Esophagus squamous epithelium (tissue), 5 donors: Measurements from ENCODE around the gene ATRN. TPM values are rescaled to one million over a fixed set of nuclear protein-coding genes. Genes with fewer than 3 reads are reported as not detected.
A peak's percentile ranks its signal among the peaks of the same experiment; 100 is the strongest.

Experiments used
- DNase-seq: peaks from one replicate; lab custom pipeline; 2025; lab: John Stamatoyannopoulos, UW
- H3K27ac ChIP-seq, 4 donors: fragments of 200-600 bp; sonication (generic); one replicate each; pipeline ENCODE4 v1.5.1; 2016 to 2019; ENCODE audit warnings: mild to moderate bottlenecking in 1 of 4
- H3K27me3 ChIP-seq, 4 donors: fragments of 200-600 bp; sonication (generic); 1 replicate in 3 of 4; 2 replicates in 1 of 4; pipeline versions ENCODE4 v1.5.1 to v1.6.0; 2017 to 2021; ENCODE audit warnings: antibody characterized with exemption in 1 of 4
- H3K36me3 ChIP-seq, 3 donors: fragments of 200-600 bp; sonication (generic); one replicate each; pipeline ENCODE4 v1.5.1; 2016 to 2019
- H3K4me1 ChIP-seq, 3 donors: fragments of 200-600 bp; sonication (generic); one replicate each; pipeline ENCODE4 v1.5.1; 2017 to 2019
- H3K4me3 ChIP-seq, 4 donors: fragments of 200-600 bp; sonication (generic); 1 replicate in 3 of 4; 2 replicates in 1 of 4; pipeline ENCODE4 v1.5.1; 2016 to 2019; ENCODE audit warnings: mild to moderate bottlenecking in 2 of 4, moderate library complexity in 1 of 4
- H3K9me3 ChIP-seq, 3 donors: fragments of 200-600 bp; sonication (generic); one replicate each; pipeline ENCODE4 v1.5.1; 2016 to 2019
- CTCF ChIP-seq, 6 experiments: fragments of 450-650 bp in 4 of 6; fragments of 200-600 bp in 2 of 6; sonication (generic) in 2 of 6; IDR thresholded peaks; one replicate each; pipeline ENCODE4 v1.5.1; 2016 to 2019; ENCODE audit warnings: antibody characterized with exemption in 6 of 6, mild to moderate bottlenecking in 4 of 6, moderate library complexity in 4 of 6
- POLR2A ChIP-seq, 4 donors: fragments of 450-650 bp; IDR thresholded peaks; one replicate each; pipeline ENCODE4 v1.6.1; 2017; ENCODE audit warnings: antibody characterized with exemption in 4 of 4, mild to moderate bottlenecking in 4 of 4, moderate library complexity in 3 of 4
- WGBS, 2 donors: methylation state at CpG; one replicate each; pipeline ENCODE4 v1.1.5; 2018; 5-methylcytosine and 5-hydroxymethylcytosine counted together
- intact Hi-C: fragments of 100-400 bp; cut with DNase I; formaldehyde crosslinking; loops from one replicate; pipeline ENCODE4 v1.15.0; 2022
- total RNA-seq, 4 donors: library from RNA; depleted of rRNA; stranded (reverse); fragments of >200 nt; gene quantifications; one replicate each; pipeline ENCODE4 v1.1.0, GENCODE V29; 2016
- donor health status: DM: yes; HTN: yes; CAD: no.

The ATRN gene
- total RNA-seq, 4 donors from 2014 or later, result 15.4 to 23.1 (median 21.4) TPM

GRCh38 chr20:3671986-3672546 is 201.2 kb downstream of the ATRN start:
- intact Hi-C loops, result loop anchor here (10.0 kb wide), 1 partner anchor 413 kb away; no protein-coding TSS in a partner anchor
- WGBS, 2 donors, result 38% methylated on average over 14 of the region's 23 CpGs; no CpG with 5 or more reads in 1 of the 2 donors
- no peak for TF ChIP-seq POLR2A (IDR thresholded peaks at IDR 0.05)
- TF ChIP-seq CTCF (IDR thresholded peaks at IDR 0.05), result no peak
- Histone ChIP-seq H3K4me3 (no peak overlapping the region), H3K36me3 (peaks cover 0 to 17% (median 0%) of the 10 kb centered on the region in 3 donors), H3K9me3 (no peaks in the 10 kb centered on the region), H3K4me1 (peaks cover 3 to 26% (median 8%) of the 10 kb centered on the region in 3 donors), H3K27me3 (peaks cover 0 to 93% (median 4%) of the 10 kb centered on the region in 4 donors), H3K27ac (no peak overlapping the region)
- DNase-seq, result no peak

- H3K27ac ChIP-seq, result no peak overlapping the region
- peaks cover 3 to 32% (median 13%) of the 10 kb centered on the region in 3 donors for H3K4me1 ChIP-seq
- TF ChIP-seq CTCF (IDR thresholded peaks at IDR 0.05) (no peak), POLR2A (IDR thresholded peaks at IDR 0.05) (no peak)
- no peak for DNase-seq
- H3K4me3 ChIP-seq, result peak overlapping the region in 2 of 4 donors; percentile 1 to 12
- WGBS, 2 donors, result 4 to 43% methylated on average over 3 to 5 of the region's 58 CpGs
- H3K9me3 ChIP-seq, result no peaks in the 10 kb centered on the region
- peaks cover 0 to 93% (median 4%) of the 10 kb centered on the region in 4 donors for H3K27me3 ChIP-seq
- peaks cover 0 to 17% (median 0%) of the 10 kb centered on the region in 3 donors for H3K36me3 ChIP-seq
- intact Hi-C loops, result loop anchor here (10.0 kb wide), 1 partner anchor 412 kb away; no protein-coding TSS in a partner anchor
Measured at GRCh38 chr20:3672547-3673171, 201.8 kb downstream of the ATRN start.

GRCh38 chr20:3673221-3674070 is 202.6 kb downstream of the ATRN start:
- DNase-seq, result no peak
- no peaks in the 10 kb centered on the region for H3K9me3 ChIP-seq
- peaks cover 0 to 17% (median 0%) of the 10 kb centered on the region in 3 donors for H3K36me3 ChIP-seq
- H3K27ac ChIP-seq, result no peak overlapping the region
- H3K27me3 ChIP-seq, result peaks cover 0 to 96% (median 4%) of the 10 kb centered on the region in 4 donors
- no peak overlapping the region for H3K4me3 ChIP-seq
- no peak for TF ChIP-seq CTCF (IDR thresholded peaks at IDR 0.05)
- intact Hi-C loops, result loop anchor here (10.0 kb wide), 1 partner anchor 411 kb away; no protein-coding TSS in a partner anchor
- H3K4me1 ChIP-seq, result peaks cover 3 to 40% (median 21%) of the 10 kb centered on the region in 3 donors
- 36 to 54% methylated on average over 6 to 12 of the region's 90 CpGs for WGBS, 2 donors

- Histone ChIP-seq H3K9me3 (no peaks in the 10 kb centered on the region), H3K36me3 (peaks cover 0 to 17% (median 0%) of the 10 kb centered on the region in 3 donors), H3K27ac (no peak overlapping the region), H3K4me3 (no peak overlapping the region), H3K27me3 (peaks cover 0 to 94% (median 4%) of the 10 kb centered on the region in 4 donors), H3K4me1 (peaks cover 3 to 50% (median 24%) of the 10 kb centered on the region in 3 donors)
- TF ChIP-seq POLR2A (IDR thresholded peaks at IDR 0.05) (no peak), CTCF (IDR thresholded peaks at IDR 0.05) (no peak)
- 46 to 77% methylated on average over 3 to 7 of the region's 10 CpGs for WGBS, 2 donors
- intact Hi-C loops, result loop anchor here (10.0 kb wide), 1 partner anchor 410 kb away; no protein-coding TSS in a partner anchor
- DNase-seq, result no peak
Measured at GRCh38 chr20:3674447-3674846, 203.6 kb downstream of the ATRN start.
